ENCODE data around the gene ITGB1. TPM values are rescaled to one million over a fixed set of nuclear protein-coding genes. Genes with fewer than 3 reads are reported as not detected.
A peak's percentile ranks its signal among the peaks of the same experiment; 100 is the strongest.

The ITGB1 gene
- total and polyA plus RNA-seq, 11 donors, result 150 to 1,693 (median 701) TPM

GRCh38 chr10:32937911-32938424 lies 20.1 kb downstream of the ITGB1 start:
- peak overlapping the region in 7 of 12 donors; percentile 11 to 40 (median 21) for H3K4me3 ChIP-seq
- peaks cover 0 to 32% (median 28%) of the 10 kb centered on the region in 9 donors for H3K36me3 ChIP-seq
- no peaks in the 10 kb centered on the region for H3K9me3 ChIP-seq
- intact Hi-C loops (cut with DNase I), result loop anchor here in 3 of 10 donors (2.0 to 5.0 kb wide), 3 partner anchors 15 to 69 kb away; no protein-coding TSS in a partner anchor
- H3K27me3 ChIP-seq, result no peaks in the 10 kb centered on the region
- DNase-seq (no peak), ATAC-seq (peak; percentile 48 to 61 (median 56))
- H3K4me1 ChIP-seq, result peaks cover 7 to 84% (median 63%) of the 10 kb centered on the region in 12 donors
- WGBS, 4 donors, result 9 to 14% (median 12%) methylated on average over 5 of the region's 5 CpGs
- no peak for TF ChIP-seq POLR2A (IDR thresholded peaks at IDR 0.05)
- TF ChIP-seq CTCF (IDR thresholded peaks at IDR 0.05), result no peak
- peak overlapping the region in 11 of 12 donors; percentile 56 to 87 (median 72) for H3K27ac ChIP-seq

GRCh38 chr10:32932225-32932729 lies 25.8 kb downstream of the ITGB1 start:
- no peak for ATAC-seq
- no peak for DNase-seq
- TF ChIP-seq CTCF (IDR thresholded peaks at IDR 0.05) (no peak), POLR2A (IDR thresholded peaks at IDR 0.05) (no peak)
- no peak overlapping the region for H3K27ac ChIP-seq
- H3K4me1 ChIP-seq, result peaks cover 0 to 48% (median 25%) of the 10 kb centered on the region in 12 donors
- no peaks in the 10 kb centered on the region for H3K9me3 ChIP-seq
- no peaks in the 10 kb centered on the region for H3K27me3 ChIP-seq
- H3K4me3 ChIP-seq, result no peak overlapping the region
- intact Hi-C loops (cut with DNase I), result no loop called here
- H3K36me3 ChIP-seq, result peaks cover 0 to 84% (median 69%) of the 10 kb centered on the region in 9 donors

- Histone ChIP-seq H3K9me3 (no peaks in the 10 kb centered on the region), H3K4me3 (no peak overlapping the region), H3K36me3 (peaks cover 0 to 91% (median 76%) of the 10 kb centered on the region in 9 donors), H3K27ac (no peak overlapping the region), H3K4me1 (peaks cover 0 to 41% (median 22%) of the 10 kb centered on the region in 12 donors), H3K27me3 (no peaks in the 10 kb centered on the region)
- ATAC-seq (no peak), DNase-seq (no peak)
- TF ChIP-seq CTCF (IDR thresholded peaks at IDR 0.05), result no peak
- TF ChIP-seq POLR2A (IDR thresholded peaks at IDR 0.05), result no peak
- intact Hi-C loops (cut with DNase I), result no loop called here
- 30 to 53% (median 46%) methylated on average over 1 of the region's 1 CpG for WGBS, 4 donors
These were observed 26.4 kb downstream of the ITGB1 start for GRCh38 chr10:32931593-32931992.

GRCh38 chr10:32930036-32930435 lies 28.0 kb downstream of the ITGB1 start:
- H3K27ac ChIP-seq, result peak overlapping the region in 2 of 12 donors; percentile 7 to 19
- H3K4me1 ChIP-seq, result peaks cover 0 to 31% (median 11%) of the 10 kb centered on the region in 12 donors
- peaks cover 0 to 99% (median 82%) of the 10 kb centered on the region in 9 donors for H3K36me3 ChIP-seq
- no peaks in the 10 kb centered on the region for H3K27me3 ChIP-seq
- intact Hi-C loops (cut with DNase I), result no loop called here
- DNase-seq, result no peak
- H3K4me3 ChIP-seq, result no peak overlapping the region
- H3K9me3 ChIP-seq, result no peaks in the 10 kb centered on the region
- no peak for ATAC-seq
- TF ChIP-seq CTCF (IDR thresholded peaks at IDR 0.05) (no peak), POLR2A (IDR thresholded peaks at IDR 0.05) (no peak)

Measured in heart left ventricle (tissue), 16 donors.